Measurements from ENCODE around the gene IL1RAPL2. TPM values are rescaled to one million over a fixed set of nuclear protein-coding genes. Genes with fewer than 3 reads are reported as not detected.
"Not testable (repeated sequence)": the region's sequence is repeated elsewhere in the genome, so short reads cannot be mapped to it uniquely, and the experiment has no call there.

The IL1RAPL2 gene
- total RNA-seq (2014; rRNA removed; shearing (Covaris generic)): not detected in 2 replicates

- peak; percentile 6 for DNase-seq (ENCODE audit: low read depth)
These were observed at the start of gene IL1RAPL2 for GRCh38 chrX:104565791-104566680. Gene IL1RAPL2, plus strand, starts transcription at chrX:104566199.

- DNase-seq (ENCODE audit: low read depth): no peak
These were observed 43.6 kb upstream of the IL1RAPL2 start for GRCh38 chrX:104522386-104522785.

DNA sequence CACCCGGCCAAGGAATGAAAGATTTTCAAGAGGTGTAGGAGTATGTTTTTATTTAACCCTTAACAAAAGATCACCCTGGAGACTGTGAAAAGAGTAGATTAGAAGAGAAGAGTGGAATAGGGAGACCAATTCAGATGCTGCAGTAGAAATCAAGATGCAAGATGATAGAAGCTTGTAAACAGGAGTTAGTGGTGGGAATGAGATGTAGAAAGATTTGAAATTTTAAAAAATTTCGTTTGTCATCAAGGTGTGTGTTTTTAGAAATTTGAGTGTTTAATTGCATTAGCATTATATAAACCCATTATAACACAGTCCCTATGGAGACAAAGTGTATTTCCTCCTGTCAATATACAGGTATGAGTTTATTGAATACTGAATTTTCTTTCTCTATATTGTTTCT lies 42.1 kb upstream of the IL1RAPL2 start:
- DNase-seq (ENCODE audit: low read depth): no peak

GRCh38 chrX:104539081-104539480 lies 26.9 kb upstream of the IL1RAPL2 start:
- no peak for DNase-seq (ENCODE audit: low read depth)

DNA sequence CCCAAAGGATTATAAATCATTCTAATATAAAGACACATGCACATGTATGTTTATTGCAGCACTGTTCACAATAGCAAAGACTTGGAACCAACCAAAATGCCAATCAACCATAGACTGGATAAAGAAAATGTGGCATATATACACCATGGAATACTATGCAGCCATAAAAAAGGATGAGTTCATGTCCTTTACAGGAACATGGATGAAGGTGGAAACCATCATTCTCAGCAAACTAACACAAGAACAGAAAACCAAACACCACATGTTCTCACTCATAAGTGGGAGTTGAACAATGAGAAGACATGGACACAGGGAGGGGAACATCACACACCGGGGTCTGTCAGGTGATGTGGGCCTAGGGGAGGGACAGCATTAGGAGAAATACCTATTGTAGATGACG lies 23.6 kb upstream of the IL1RAPL2 start:
- DNase-seq (ENCODE audit: low read depth): not testable (repeated sequence)

DNA sequence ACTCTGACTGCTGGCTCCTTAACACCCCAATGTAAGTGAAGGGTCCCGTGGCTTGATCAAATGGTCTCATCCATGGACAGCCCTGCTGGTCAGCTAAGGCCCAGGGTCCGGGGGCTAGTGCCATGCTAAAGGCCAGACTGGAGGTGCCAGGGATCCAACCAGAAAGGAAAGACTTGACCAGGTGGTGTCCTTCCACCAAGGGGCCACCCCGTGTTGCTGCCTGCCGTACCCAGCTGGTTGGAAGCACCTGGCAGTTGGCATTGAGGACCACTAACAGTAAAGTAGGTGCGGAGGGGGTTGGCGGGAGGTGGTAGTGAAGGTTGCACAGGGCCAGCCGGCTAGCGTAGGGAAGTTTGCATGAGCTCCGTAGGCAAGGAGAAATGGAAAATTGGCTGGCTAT lies 1.7 kb upstream of the IL1RAPL2 start:
- no peak for DNase-seq (ENCODE audit: low read depth)

GRCh38 chrX:104564921-104565703 lies 887 bp upstream of the IL1RAPL2 start:
- no peak for DNase-seq (ENCODE audit: low read depth)

DNA sequence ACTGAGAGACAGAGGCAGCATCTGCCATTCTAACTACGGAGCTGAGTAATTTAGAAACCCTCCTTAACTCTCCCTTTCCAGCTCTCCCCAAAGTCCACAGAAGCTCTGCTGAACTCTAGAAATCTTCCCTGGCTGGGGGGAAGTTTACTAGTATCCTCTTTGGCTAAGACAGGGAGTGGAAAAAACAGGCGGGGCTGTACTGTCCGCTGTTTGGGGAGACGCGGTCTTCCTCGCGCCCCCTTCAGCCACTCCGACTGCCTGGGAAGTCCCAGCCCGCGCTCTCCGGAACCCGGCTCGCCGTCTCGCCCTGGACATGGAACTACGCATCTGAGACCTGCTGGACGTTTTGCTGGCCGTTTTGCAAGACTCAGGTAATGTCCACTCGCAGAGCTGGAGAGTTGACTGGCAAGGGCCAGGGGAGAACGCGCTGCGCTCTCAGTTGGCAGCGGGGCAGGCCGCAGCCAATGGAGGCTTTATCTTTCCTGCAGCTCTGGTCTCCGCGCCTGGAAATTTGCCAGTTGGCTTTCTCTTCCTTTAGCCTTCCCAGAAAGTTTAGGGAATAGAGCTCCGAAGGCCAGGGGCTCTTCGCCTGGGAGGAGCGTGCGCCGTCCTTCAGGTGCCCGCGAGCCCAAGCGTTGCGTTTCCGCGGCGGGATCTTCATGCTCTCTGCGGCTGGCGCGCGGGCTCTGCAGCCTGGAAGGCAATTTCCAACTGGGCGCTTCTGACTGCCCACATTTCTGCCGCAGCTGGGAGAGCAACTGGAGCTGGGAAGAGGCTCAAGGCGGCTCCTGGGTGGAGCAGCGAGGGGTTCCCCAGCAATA lies 892 bp downstream of the IL1RAPL2 start:
- DNase-seq (ENCODE audit: low read depth): no peak

DNA sequence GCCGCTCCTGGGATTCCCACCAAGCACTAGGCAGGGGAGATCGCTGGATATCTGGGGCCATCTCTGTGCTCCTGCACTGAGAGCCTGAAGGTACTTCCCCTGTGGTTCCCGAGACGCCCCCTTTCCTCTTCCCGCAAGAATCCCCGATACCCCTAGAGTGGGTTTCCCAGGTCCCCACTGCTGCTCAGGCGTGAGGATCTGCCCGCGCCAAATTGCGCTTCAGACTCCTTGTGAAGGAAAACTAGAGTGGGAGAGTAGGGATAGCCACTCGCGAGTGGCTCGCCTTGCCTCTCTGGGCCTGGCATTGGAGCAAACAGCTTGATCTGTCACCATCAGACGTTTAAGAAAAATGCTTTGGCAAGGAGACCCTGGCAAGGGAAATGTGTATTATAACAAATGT lies 1.5 kb downstream of the IL1RAPL2 start:
- no peak for DNase-seq (ENCODE audit: low read depth)

- DNase-seq (ENCODE audit: low read depth): no peak
These were observed 2.4 kb downstream of the IL1RAPL2 start for GRCh38 chrX:104568304-104568915.

DNA sequence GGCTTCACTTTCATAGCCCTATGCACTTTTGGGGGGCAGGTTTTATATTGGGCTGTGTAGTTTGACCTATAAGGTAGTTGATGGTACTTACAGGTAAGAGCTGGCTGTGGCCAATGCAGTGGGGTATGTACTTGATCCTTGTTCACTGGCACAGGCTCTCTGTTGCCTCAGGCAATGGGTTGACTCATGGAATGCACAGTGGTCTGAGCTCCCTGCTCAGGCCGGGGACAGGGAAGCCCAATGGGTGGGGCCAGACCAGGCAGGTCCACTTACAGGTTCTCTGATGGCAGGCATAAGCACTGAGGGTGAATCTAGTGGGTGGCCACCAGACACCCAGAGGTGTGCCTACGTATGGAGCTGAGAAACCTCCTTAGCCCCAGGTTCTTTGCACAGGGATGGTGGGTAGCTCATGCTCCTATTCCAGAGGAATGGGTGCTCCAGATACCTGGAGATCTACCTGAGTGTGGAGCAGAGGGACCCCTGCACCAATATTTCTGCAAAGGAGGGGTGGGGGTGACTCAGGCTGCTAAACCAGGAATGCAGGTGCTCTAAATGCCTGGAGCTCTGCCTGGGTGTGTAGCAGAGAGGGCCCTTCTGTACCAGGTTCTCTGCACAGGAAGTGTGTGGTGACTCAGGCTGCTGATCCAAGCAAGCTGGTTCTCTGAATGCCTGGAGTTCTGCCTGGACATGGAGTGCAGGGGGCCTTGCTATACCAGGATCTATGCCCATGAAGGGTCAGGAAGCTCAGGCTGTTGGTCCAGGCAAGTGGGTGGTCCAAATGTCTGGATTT lies 52.3 kb downstream of the IL1RAPL2 start:
- DNase-seq (ENCODE audit: low read depth): peak; percentile 1

- no peak for DNase-seq (ENCODE audit: low read depth)
These were observed 55.8 kb downstream of the IL1RAPL2 start for GRCh38 chrX:104621781-104622180.

- DNase-seq (ENCODE audit: low read depth): no peak
These were observed 75.2 kb downstream of the IL1RAPL2 start for GRCh38 chrX:104641176-104641575.

- no peak for DNase-seq (ENCODE audit: low read depth)
These were observed 81.1 kb downstream of the IL1RAPL2 start for GRCh38 chrX:104647084-104647483.

DNA sequence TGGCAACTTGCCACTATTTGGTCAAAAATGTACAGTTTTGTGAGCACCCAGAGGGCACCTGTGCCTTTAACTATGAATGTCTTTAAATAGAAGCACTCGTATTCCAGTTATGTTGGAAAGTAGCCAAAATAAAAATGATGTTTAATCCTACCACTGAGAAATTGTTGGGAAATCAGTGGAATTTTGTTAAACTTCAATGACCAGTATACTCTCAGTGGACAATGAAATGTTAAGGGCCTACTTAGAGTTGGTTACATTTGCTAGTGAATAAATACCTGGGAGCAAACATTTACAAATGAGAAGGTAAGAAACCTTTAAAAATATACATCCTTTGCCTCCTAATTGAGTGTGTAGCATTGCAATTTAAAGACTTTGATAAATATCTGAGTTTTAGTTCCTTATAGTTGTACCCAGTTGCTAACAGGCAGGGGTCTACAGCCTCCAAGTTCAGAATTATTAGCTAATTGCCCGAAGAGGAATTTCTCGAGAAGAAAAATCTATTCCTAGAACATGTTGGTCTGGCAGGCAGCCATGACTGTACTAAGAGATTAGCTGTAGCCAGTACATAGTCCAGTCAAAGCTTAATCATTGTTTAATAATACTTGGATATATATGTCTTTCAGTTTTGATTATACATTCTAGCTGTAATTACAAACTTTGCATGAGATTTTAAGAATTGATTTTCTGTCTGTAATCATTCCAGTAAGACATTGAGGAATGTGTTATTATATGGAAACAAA lies 93.2 kb downstream of the IL1RAPL2 start:
- no peak for DNase-seq (ENCODE audit: low read depth)

DNA sequence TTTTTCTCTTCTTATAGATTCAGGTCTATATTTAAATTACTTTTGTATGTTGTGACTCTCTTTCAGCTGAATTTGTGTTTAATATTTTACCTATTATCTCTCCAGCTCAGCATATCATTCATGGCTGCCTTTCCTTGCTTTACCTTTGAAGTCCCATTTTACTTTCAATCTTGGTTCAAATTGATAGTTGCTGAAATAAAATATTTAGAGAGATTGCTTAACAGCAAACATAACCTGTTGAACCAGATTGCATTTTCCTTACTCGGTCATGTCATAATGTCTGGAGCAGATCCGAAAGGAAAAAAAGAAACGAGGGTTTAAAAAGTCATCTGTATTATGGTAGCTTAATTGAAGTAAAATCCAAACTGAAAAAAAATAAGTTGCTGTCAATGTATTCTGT lies 94.1 kb downstream of the IL1RAPL2 start:
- DNase-seq (ENCODE audit: low read depth): no peak

DNA sequence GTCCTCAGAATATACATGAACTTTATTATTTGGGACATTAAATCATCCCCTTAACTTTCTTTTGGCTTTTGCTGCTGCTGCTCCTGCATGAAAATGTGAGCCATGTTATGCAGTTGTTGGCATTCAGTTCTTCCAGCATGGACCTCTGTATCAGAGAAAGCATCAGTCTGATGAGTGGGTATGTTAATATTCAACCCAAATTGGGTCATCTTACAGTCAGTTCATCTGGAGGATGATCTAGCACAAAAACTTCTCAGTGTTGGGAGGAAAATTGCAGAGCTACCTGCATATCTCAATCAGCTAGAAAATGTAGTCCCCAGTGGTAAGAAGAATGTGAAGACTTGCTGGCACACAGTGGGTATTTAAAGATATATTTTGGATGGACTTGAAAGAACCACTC lies 96.7 kb downstream of the IL1RAPL2 start:
- DNase-seq (ENCODE audit: low read depth): no peak

DNA sequence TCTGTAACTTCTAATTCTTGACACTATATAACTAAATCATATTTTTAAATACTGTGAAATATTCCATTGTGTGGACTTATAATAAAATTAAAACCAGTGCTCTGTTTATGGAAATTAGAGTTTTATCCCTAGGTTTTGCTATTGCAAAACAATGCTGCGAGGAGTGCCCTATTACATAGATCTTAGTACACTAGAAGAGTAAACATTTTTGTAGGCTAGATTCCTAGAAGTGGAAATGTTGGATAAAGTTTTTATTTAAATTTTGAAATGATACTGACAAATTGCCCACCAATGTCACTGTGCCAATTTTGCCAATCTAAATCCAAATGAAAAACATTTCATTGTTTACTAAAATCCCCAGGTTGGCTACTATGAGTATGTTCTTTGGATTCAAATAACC lies 99.7 kb downstream of the IL1RAPL2 start:
- DNase-seq (ENCODE audit: low read depth): no peak

GRCh38 chrX:104668550-104668949 lies 102.6 kb downstream of the IL1RAPL2 start:
- no peak for DNase-seq (ENCODE audit: low read depth)

GRCh38 chrX:104669063-104669462 lies 103.1 kb downstream of the IL1RAPL2 start:
- no peak for DNase-seq (ENCODE audit: low read depth)

All from M059J (cell line).